Upper lobe of right lung (tissue), 1 donor: ENCODE results near the gene CNNM1. TPM values are rescaled to one million over a fixed set of nuclear protein-coding genes. Genes with fewer than 3 reads are reported as not detected.

ENCODE experiments used
- ATAC-seq: fragments of 200-7000 bp; cut with Tn5 transposase; one replicate; pipeline ENCODE4 v1.9.1; 2020; ENCODE audit warnings: mild to moderate bottlenecking, moderate library complexity
- DNase-seq: peaks from one replicate; pipeline ENCODE4 v3.0.0-alpha.2; 2020
- H3K27ac ChIP-seq: fragments of 200-600 bp; one replicate; pipeline ENCODE4 v1.8.0; 2022
- H3K27me3 ChIP-seq: fragments of 200-600 bp; one replicate; pipeline ENCODE4 v1.8.0; 2022; ENCODE audit warnings: mild to moderate bottlenecking
- H3K36me3 ChIP-seq: fragments of 200-600 bp; one replicate; pipeline ENCODE4 v1.8.0; 2022
- H3K4me1 ChIP-seq: fragments of 200-600 bp; one replicate; pipeline ENCODE4 v1.8.0; 2022
- H3K4me3 ChIP-seq: fragments of 200-600 bp; one replicate; pipeline ENCODE4 v1.8.0; 2022; ENCODE audit warnings: mild to moderate bottlenecking
- H3K9me3 ChIP-seq: fragments of 200-600 bp; one replicate; pipeline ENCODE4 v1.8.0; 2022
- CTCF ChIP-seq: fragments of 200-600 bp; IDR thresholded peaks from one replicate; pipeline ENCODE4 v1.8.0; 2022; ENCODE audit warnings: antibody characterized with exemption
- intact Hi-C: fragments of 100-400 bp; cut with DNase I; formaldehyde crosslinking; loops from one replicate; pipeline ENCODE4 v1.11.0; 2022
- total RNA-seq: library from RNA; stranded (reverse); fragmentation: NEBNext Ultra II Directional; extraction: Animal tissue kit (Norgen Biotek cat#: 25700); gene quantifications from one replicate; pipeline ENCODE4 v1.2.1, GENCODE V29; 2021
- donor health status: DM: no; HTN: yes; CAD: no; lungs with severe emphysema.

CNNM1 gene
- total RNA-seq, 1 donor from 2014 or later = 0.69 TPM

- ATAC-seq (no peak), DNase-seq (no peak)
- H3K36me3 ChIP-seq = peaks cover 48% of the 10 kb centered on the region
- intact Hi-C loops = no loop called here
- no peaks in the 10 kb centered on the region for H3K9me3 ChIP-seq
- no peak overlapping the region for H3K27ac ChIP-seq
- no peaks in the 10 kb centered on the region for H3K27me3 ChIP-seq
- H3K4me3 ChIP-seq = no peak overlapping the region
- no peaks in the 10 kb centered on the region for H3K4me1 ChIP-seq
- TF ChIP-seq CTCF = no peak
Observed at GRCh38 chr10:99406149-99406548, 77.0 kb downstream of the CNNM1 start.

DNA sequence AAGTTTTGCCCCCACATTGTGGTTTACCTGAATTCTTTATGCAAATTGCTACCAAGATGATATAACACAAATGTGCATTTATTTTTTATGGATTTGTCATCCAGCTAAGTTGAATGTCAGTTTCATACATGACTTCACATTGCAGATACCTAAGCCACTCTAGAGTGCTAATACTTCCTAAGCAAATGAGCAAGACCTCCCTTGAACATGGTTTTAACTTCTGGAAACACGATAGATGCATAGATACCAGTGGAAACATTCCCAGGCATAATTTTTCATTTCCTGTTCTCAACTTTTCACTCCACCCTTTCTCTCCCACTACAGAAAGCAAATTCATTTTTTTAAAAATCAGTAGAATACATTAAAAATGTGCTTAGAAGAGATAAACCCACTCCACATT is 81.0 kb downstream of the CNNM1 start:
- intact Hi-C loops = no loop called here
- H3K9me3 ChIP-seq = no peaks in the 10 kb centered on the region
- H3K27me3 ChIP-seq = no peaks in the 10 kb centered on the region
- H3K4me3 ChIP-seq = no peak overlapping the region
- no peak for TF ChIP-seq CTCF
- no peaks in the 10 kb centered on the region for H3K4me1 ChIP-seq
- DNase-seq (no peak), ATAC-seq (no peak)
- no peak overlapping the region for H3K27ac ChIP-seq
- peaks cover 25% of the 10 kb centered on the region for H3K36me3 ChIP-seq

DNA sequence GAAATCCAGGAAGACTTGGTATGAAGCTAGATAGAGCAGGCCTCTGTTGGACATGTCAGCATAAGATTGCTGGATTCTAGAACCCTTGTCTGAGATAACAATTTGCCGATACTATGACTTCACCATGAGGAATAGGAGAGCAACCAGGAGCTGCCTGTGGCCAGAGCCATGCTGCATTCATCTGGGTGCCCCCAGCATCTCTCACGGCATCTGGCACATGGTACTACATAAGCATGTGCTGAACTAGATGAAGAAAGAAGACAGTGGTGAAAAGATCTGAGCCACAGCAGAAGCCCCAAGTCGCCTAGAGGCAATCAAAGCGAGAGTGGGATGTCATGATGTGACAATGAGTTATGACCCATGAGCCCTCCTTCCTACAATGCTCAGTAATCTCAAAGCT is 81.7 kb downstream of the CNNM1 start:
- no peaks in the 10 kb centered on the region for H3K27me3 ChIP-seq
- ATAC-seq (no peak), DNase-seq (no peak)
- H3K4me3 ChIP-seq = no peak overlapping the region
- peaks cover 19% of the 10 kb centered on the region for H3K36me3 ChIP-seq
- TF ChIP-seq CTCF = no peak
- no peaks in the 10 kb centered on the region for H3K9me3 ChIP-seq
- no peaks in the 10 kb centered on the region for H3K4me1 ChIP-seq
- no peak overlapping the region for H3K27ac ChIP-seq
- intact Hi-C loops = no loop called here

DNA sequence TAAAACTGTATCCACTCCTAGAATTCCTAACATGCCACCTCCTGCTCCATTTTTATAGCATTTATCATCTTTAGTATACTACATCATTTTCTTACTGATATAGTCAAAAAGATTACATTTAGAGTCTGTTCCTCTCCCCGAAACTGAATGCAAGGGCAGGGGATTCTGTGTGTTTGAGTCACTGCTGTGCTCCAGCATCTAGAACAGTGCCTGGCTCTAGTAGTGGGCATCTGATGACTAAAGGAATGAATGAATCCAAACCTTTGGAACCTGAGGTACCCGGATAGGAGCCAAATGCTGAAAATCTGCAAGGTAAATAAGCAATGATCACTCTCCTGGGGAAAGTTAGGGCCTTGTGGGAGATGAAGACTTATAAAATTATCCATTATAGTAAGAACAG is 82.4 kb downstream of the CNNM1 start:
- Histone ChIP-seq H3K36me3 (peaks cover 13% of the 10 kb centered on the region), H3K27ac (no peak overlapping the region), H3K4me3 (no peak overlapping the region), H3K9me3 (no peaks in the 10 kb centered on the region), H3K4me1 (no peaks in the 10 kb centered on the region), H3K27me3 (no peaks in the 10 kb centered on the region)
- intact Hi-C loops = no loop called here
- ATAC-seq (no peak), DNase-seq (no peak)
- no peak for TF ChIP-seq CTCF

DNA sequence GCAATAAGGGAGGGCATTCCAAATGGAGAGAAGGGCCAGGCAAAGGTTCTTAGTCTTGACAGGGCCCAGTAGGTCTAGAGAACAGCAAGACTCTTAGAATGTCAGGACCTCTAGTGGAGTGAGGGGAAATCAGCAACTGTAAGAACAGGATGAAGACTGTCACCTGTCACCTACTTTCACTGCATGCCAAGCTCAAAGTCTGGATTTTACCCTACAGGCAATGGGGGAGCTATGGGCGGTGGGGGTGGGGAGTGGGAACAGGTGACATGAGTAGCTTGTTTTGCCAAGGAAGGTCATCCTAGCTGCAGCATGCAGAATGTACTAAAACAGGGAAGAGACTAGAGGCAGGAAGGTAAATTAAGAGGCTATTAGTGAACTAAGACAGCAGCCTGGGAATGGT is 82.9 kb downstream of the CNNM1 start:
- Histone ChIP-seq H3K27me3 (no peaks in the 10 kb centered on the region), H3K4me1 (no peaks in the 10 kb centered on the region), H3K4me3 (no peak overlapping the region), H3K9me3 (no peaks in the 10 kb centered on the region), H3K27ac (no peak overlapping the region), H3K36me3 (peaks cover 8% of the 10 kb centered on the region)
- DNase-seq = no peak
- TF ChIP-seq CTCF = no peak
- no peak for ATAC-seq
- intact Hi-C loops = no loop called here

DNA sequence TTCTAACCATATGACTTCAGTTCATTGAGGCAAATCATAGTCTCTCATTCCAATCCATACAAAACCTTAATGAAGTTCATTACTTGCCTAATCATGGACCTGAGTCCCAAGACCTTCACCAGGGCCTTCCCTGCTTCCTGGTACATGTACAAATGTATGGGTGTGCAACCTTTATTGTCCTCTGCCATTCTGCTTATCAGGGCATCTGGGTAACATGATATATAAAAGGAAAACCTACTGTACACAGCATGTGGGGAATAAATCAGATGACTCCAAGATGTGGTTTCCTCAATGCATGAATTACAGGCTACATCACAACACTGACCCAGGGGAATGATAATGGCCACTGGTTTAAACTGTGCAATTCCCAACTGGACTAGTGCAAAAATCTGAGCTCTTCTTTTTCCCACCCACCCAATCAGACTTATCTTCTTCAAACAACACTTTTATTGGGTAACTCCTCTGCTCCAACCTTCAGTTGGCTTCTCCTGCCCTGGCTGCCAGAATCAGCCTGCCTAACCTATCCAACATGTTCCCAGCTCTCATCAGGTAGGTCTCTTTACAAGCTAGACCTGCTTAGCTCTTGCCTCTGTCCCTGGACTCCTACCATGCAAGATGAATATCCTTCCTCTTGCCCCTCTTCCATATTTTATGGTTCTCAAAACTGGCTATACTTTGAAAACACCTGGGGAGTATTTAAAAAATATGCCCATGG is 89.9 kb downstream of the CNNM1 start:
- no peaks in the 10 kb centered on the region for H3K4me1 ChIP-seq
- intact Hi-C loops = no loop called here
- DNase-seq = no peak
- no peak for ATAC-seq
- no peaks in the 10 kb centered on the region for H3K9me3 ChIP-seq
- no peak overlapping the region for H3K4me3 ChIP-seq
- no peak overlapping the region for H3K27ac ChIP-seq
- H3K36me3 ChIP-seq = peaks cover 20% of the 10 kb centered on the region
- no peak for TF ChIP-seq CTCF
- H3K27me3 ChIP-seq = no peaks in the 10 kb centered on the region
